Activated T-helper 17 cell treated with anti-CD3 and anti-CD28 coated beads, Interleukin-2, amount 50 U/mL, for 72 hours (primary cell): ENCODE measurements around the gene PLSCR1. TPM values are rescaled to one million over a fixed set of nuclear protein-coding genes. Genes with fewer than 3 reads are reported as not detected.

ENCODE experiments used
- ATAC-seq: fragments of 150-1000 bp; cut with Tn5 transposase; replicated peaks from 2 replicates; pipeline ENCODE4 v1.10.0; 2021; ENCODE audit warnings: mild to moderate bottlenecking, moderate library complexity
- H3K27ac Mint-ChIP-seq: one replicate; pipeline ENCODE4 v1.8.0; 2022; ENCODE audit warnings: mixed read lengths
- H3K27me3 Mint-ChIP-seq: one replicate; pipeline ENCODE4 v1.8.0; 2022; ENCODE audit warnings: mixed read lengths
- H3K36me3 Mint-ChIP-seq: one replicate; pipeline ENCODE4 v1.8.0; 2022; ENCODE audit warnings: low read depth, mild to moderate bottlenecking, mixed read lengths
- H3K4me1 Mint-ChIP-seq: one replicate; pipeline ENCODE4 v1.8.0; 2022; ENCODE audit warnings: mixed read lengths
- H3K4me3 Mint-ChIP-seq: one replicate; pipeline ENCODE4 v1.8.0; 2022; ENCODE audit warnings: mild to moderate bottlenecking, mixed read lengths
- H3K9me3 Mint-ChIP-seq: one replicate; pipeline ENCODE4 v1.8.0; 2022; ENCODE audit warnings: mixed read lengths
- total RNA-seq, 2 donors: library from RNA; stranded (reverse); gene quantifications; one replicate each; pipeline ENCODE4 v1.2.3, GENCODE V29; 2022

PLSCR1 gene
- total RNA-seq: 10 to 100 TPM; 22.6 to 48.0 TPM

GRCh38 chr3:146544002-146544928 lies at the start of gene PLSCR1:
Gene PLSCR1 (minus strand): TSS chr3:146544607. CDS start chr3:146536552, 8,055 bp downstream.
- Mint-ChIP-seq H3K4me3 (peak within 1 kb of the TSS; percentile 96), H3K27me3 (no peaks in the 10 kb centered on the region), H3K9me3 (no peaks in the 10 kb centered on the region), H3K4me1 (peaks cover 32% of the 10 kb centered on the region), H3K27ac (peak within 1 kb of the TSS; percentile 88), H3K36me3 (peaks cover 6% of the 10 kb centered on the region)
- peak; percentile 80 for ATAC-seq

- Mint-ChIP-seq H3K9me3 (no peaks in the 10 kb centered on the region), H3K36me3 (no peaks in the 10 kb centered on the region), H3K27me3 (peaks cover 8% of the 10 kb centered on the region), H3K27ac (no peak overlapping the region), H3K4me1 (no peaks in the 10 kb centered on the region), H3K4me3 (no peak overlapping the region)
- no peak for ATAC-seq
These were observed 49.4 kb upstream of the PLSCR1 start for GRCh38 chr3:146593776-146594175.

GRCh38 chr3:146590521-146590920 lies 46.1 kb upstream of the PLSCR1 start:
- Mint-ChIP-seq H3K4me3 (no peak overlapping the region), H3K4me1 (no peaks in the 10 kb centered on the region), H3K27ac (no peak overlapping the region), H3K36me3 (no peaks in the 10 kb centered on the region), H3K27me3 (peaks cover 11% of the 10 kb centered on the region), H3K9me3 (no peaks in the 10 kb centered on the region)
- no peak for ATAC-seq

- no peaks in the 10 kb centered on the region for H3K9me3 Mint-ChIP-seq
- H3K36me3 Mint-ChIP-seq: no peaks in the 10 kb centered on the region
- no peak for ATAC-seq
- no peak overlapping the region for H3K27ac Mint-ChIP-seq
- H3K4me3 Mint-ChIP-seq: no peak overlapping the region
- no peaks in the 10 kb centered on the region for H3K4me1 Mint-ChIP-seq
- peaks cover 11% of the 10 kb centered on the region for H3K27me3 Mint-ChIP-seq
These were observed 45.6 kb upstream of the PLSCR1 start for GRCh38 chr3:146589899-146590508.

- Mint-ChIP-seq H3K27ac (no peak overlapping the region), H3K36me3 (no peaks in the 10 kb centered on the region), H3K4me1 (no peaks in the 10 kb centered on the region), H3K27me3 (peaks cover 19% of the 10 kb centered on the region), H3K9me3 (peaks cover 5% of the 10 kb centered on the region), H3K4me3 (no peak overlapping the region)
- no peak for ATAC-seq
These were observed 40.7 kb upstream of the PLSCR1 start for GRCh38 chr3:146585156-146585555.

GRCh38 chr3:146581951-146582467 lies 37.6 kb upstream of the PLSCR1 start:
- Mint-ChIP-seq H3K4me3 (no peak overlapping the region), H3K36me3 (no peaks in the 10 kb centered on the region), H3K4me1 (no peaks in the 10 kb centered on the region), H3K27me3 (peaks cover 15% of the 10 kb centered on the region), H3K9me3 (peaks cover 5% of the 10 kb centered on the region), H3K27ac (no peak overlapping the region)
- no peak for ATAC-seq

- H3K4me1 Mint-ChIP-seq: no peaks in the 10 kb centered on the region
- no peak for ATAC-seq
- no peaks in the 10 kb centered on the region for H3K36me3 Mint-ChIP-seq
These were observed 36.7 kb upstream of the PLSCR1 start for GRCh38 chr3:146581080-146581601.

GRCh38 chr3:146577662-146578061 lies 33.3 kb upstream of the PLSCR1 start:
- no peaks in the 10 kb centered on the region for H3K4me1 Mint-ChIP-seq
- H3K27ac Mint-ChIP-seq: no peak overlapping the region
- H3K4me3 Mint-ChIP-seq: no peak overlapping the region
- no peaks in the 10 kb centered on the region for H3K27me3 Mint-ChIP-seq
- H3K9me3 Mint-ChIP-seq: no peaks in the 10 kb centered on the region
- no peaks in the 10 kb centered on the region for H3K36me3 Mint-ChIP-seq
- peak; percentile 38 for ATAC-seq

More at GRCh38 chr3:146581080-146581601, 36.7 kb upstream of the PLSCR1 start:
- Mint-ChIP-seq H3K27ac (no peak overlapping the region), H3K27me3 (peaks cover 11% of the 10 kb centered on the region), H3K9me3 (peaks cover 5% of the 10 kb centered on the region), H3K4me3 (no peak overlapping the region)

GRCh38 chr3:146575636-146576035 lies 31.2 kb upstream of the PLSCR1 start:
- H3K9me3 Mint-ChIP-seq: no peaks in the 10 kb centered on the region
- H3K27me3 Mint-ChIP-seq: no peaks in the 10 kb centered on the region
- no peak overlapping the region for H3K4me3 Mint-ChIP-seq
- no peak for ATAC-seq
- no peak overlapping the region for H3K27ac Mint-ChIP-seq
- no peaks in the 10 kb centered on the region for H3K36me3 Mint-ChIP-seq
- H3K4me1 Mint-ChIP-seq: no peaks in the 10 kb centered on the region

GRCh38 chr3:146574173-146574572 lies 29.8 kb upstream of the PLSCR1 start:
- H3K36me3 Mint-ChIP-seq: no peaks in the 10 kb centered on the region
- H3K9me3 Mint-ChIP-seq: no peaks in the 10 kb centered on the region
- ATAC-seq: no peak
- H3K27ac Mint-ChIP-seq: no peak overlapping the region
- no peaks in the 10 kb centered on the region for H3K4me1 Mint-ChIP-seq
- no peaks in the 10 kb centered on the region for H3K27me3 Mint-ChIP-seq
- H3K4me3 Mint-ChIP-seq: no peak overlapping the region

GRCh38 chr3:146569314-146569713 lies 24.9 kb upstream of the PLSCR1 start:
- no peaks in the 10 kb centered on the region for H3K4me1 Mint-ChIP-seq
- H3K4me3 Mint-ChIP-seq: no peak overlapping the region
- no peak for ATAC-seq
- no peaks in the 10 kb centered on the region for H3K9me3 Mint-ChIP-seq
- no peaks in the 10 kb centered on the region for H3K36me3 Mint-ChIP-seq
- H3K27me3 Mint-ChIP-seq: no peaks in the 10 kb centered on the region
- H3K27ac Mint-ChIP-seq: no peak overlapping the region

- Mint-ChIP-seq H3K36me3 (no peaks in the 10 kb centered on the region), H3K4me3 (no peak overlapping the region), H3K27me3 (peaks cover 3% of the 10 kb centered on the region), H3K4me1 (no peaks in the 10 kb centered on the region), H3K9me3 (no peaks in the 10 kb centered on the region), H3K27ac (no peak overlapping the region)
- ATAC-seq: no peak
These were observed 21.7 kb upstream of the PLSCR1 start for GRCh38 chr3:146566138-146566537.

- H3K27me3 Mint-ChIP-seq: peaks cover 3% of the 10 kb centered on the region
- H3K4me1 Mint-ChIP-seq: no peaks in the 10 kb centered on the region
- no peak overlapping the region for H3K4me3 Mint-ChIP-seq
- ATAC-seq: no peak
- H3K27ac Mint-ChIP-seq: no peak overlapping the region
- H3K36me3 Mint-ChIP-seq: no peaks in the 10 kb centered on the region
- no peaks in the 10 kb centered on the region for H3K9me3 Mint-ChIP-seq
These were observed 17.5 kb upstream of the PLSCR1 start for GRCh38 chr3:146561879-146562278.

GRCh38 chr3:146561463-146561862 lies 17.1 kb upstream of the PLSCR1 start:
- Mint-ChIP-seq H3K4me1 (no peaks in the 10 kb centered on the region), H3K27me3 (peaks cover 3% of the 10 kb centered on the region), H3K27ac (no peak overlapping the region), H3K36me3 (no peaks in the 10 kb centered on the region), H3K9me3 (no peaks in the 10 kb centered on the region), H3K4me3 (no peak overlapping the region)
- no peak for ATAC-seq

GRCh38 chr3:146560678-146561077 lies 16.3 kb upstream of the PLSCR1 start:
- no peak overlapping the region for H3K4me3 Mint-ChIP-seq
- H3K27me3 Mint-ChIP-seq: peaks cover 3% of the 10 kb centered on the region
- H3K27ac Mint-ChIP-seq: no peak overlapping the region
- no peaks in the 10 kb centered on the region for H3K4me1 Mint-ChIP-seq
- H3K36me3 Mint-ChIP-seq: no peaks in the 10 kb centered on the region
- no peaks in the 10 kb centered on the region for H3K9me3 Mint-ChIP-seq
- ATAC-seq: no peak
